HG02973 (cell line): ENCODE data around the gene MRPL53.
"Not testable (repeated sequence)": the region's sequence is repeated elsewhere in the genome, so short reads cannot be mapped to it uniquely, and the experiment has no call there.

Experiments
- ATAC-seq: cut with Tn5 transposase; IDR thresholded peaks from one replicate; pipeline ENCODE4 v1.9.1; 2021; ENCODE audit warnings: moderate library complexity; ENCODE audit not compliant: unreplicated experiment

Gene MRPL53

GRCh38 chr2:74482801-74483674 lies 10.6 kb upstream of the MRPL53 start, which contains the start of the genes CCDC142 and TTC31:
CCDC142 (minus strand) TSS chr2:74482998; CDS start chr2:74482837, 161 bp downstream.
TTC31 (plus strand) TSS chr2:74483081; CDS start chr2:74483096, 15 bp downstream.
- ATAC-seq: peak; percentile 84

- ATAC-seq: peak; percentile 31
Observed at GRCh38 chr2:74481961-74482800, 9.7 kb upstream of the MRPL53 start.

- ATAC-seq: no peak
Observed at GRCh38 chr2:74481431-74481830, 9.0 kb upstream of the MRPL53 start.

- ATAC-seq: no peak
Observed at GRCh38 chr2:74474899-74475298, 2.4 kb upstream of the MRPL53 start.

- ATAC-seq: no peak
Observed at GRCh38 chr2:74474481-74474880, 2.0 kb upstream of the MRPL53 start.

- peak; percentile 5 for ATAC-seq
Observed at GRCh38 chr2:74472945-74473258, 422 bp upstream of the MRPL53 start.

GRCh38 chr2:74471332-74472065 lies 981 bp downstream of the MRPL53 start:
- no peak for ATAC-seq

GRCh38 chr2:74470742-74471141 lies 1.7 kb downstream of the MRPL53 start:
- ATAC-seq: not testable (repeated sequence)

GRCh38 chr2:74464406-74464805 lies 8.1 kb downstream of the MRPL53 start:
- no peak for ATAC-seq

- ATAC-seq: no peak
Observed at GRCh38 chr2:74462786-74463105, 9.7 kb downstream of the MRPL53 start.

GRCh38 chr2:74462054-74462785 lies 10.3 kb downstream of the MRPL53 start:
- no peak for ATAC-seq

- ATAC-seq: no peak
Observed at GRCh38 chr2:74461187-74462053, 11.1 kb downstream of the MRPL53 start.

GRCh38 chr2:74460187-74460586 lies 12.3 kb downstream of the MRPL53 start:
- ATAC-seq: not testable (repeated sequence)

- not testable (repeated sequence) for ATAC-seq
Observed at GRCh38 chr2:74459503-74460118, 12.9 kb downstream of the MRPL53 start.

- ATAC-seq: no peak
Observed at GRCh38 chr2:74458938-74459363, 13.5 kb downstream of the MRPL53 start.

GRCh38 chr2:74458132-74458937 lies 14.1 kb downstream of the MRPL53 start, which contains the start of gene WBP1:
WBP1 (plus strand) TSS chr2:74458438; CDS start chr2:74458603, 165 bp downstream.
- peak; percentile 75 for ATAC-seq

GRCh38 chr2:74457549-74458131 lies 14.8 kb downstream of the MRPL53 start:
- ATAC-seq: peak; percentile 35

- ATAC-seq: no peak
Observed at GRCh38 chr2:74457129-74457548, 15.3 kb downstream of the MRPL53 start.
